GM18511 (cell line): ENCODE results near the gene S100A13.
"Not testable (repeated sequence)": the region's sequence is repeated elsewhere in the genome, so short reads cannot be mapped to it uniquely, and the experiment has no call there.

Experiments used
- ATAC-seq: cut with Tn5 transposase; IDR thresholded peaks from one replicate; pipeline ENCODE4 v1.9.1; 2021; ENCODE audit warnings: mild to moderate bottlenecking, moderate library complexity; ENCODE audit not compliant: unreplicated experiment

The S100A13 gene

DNA sequence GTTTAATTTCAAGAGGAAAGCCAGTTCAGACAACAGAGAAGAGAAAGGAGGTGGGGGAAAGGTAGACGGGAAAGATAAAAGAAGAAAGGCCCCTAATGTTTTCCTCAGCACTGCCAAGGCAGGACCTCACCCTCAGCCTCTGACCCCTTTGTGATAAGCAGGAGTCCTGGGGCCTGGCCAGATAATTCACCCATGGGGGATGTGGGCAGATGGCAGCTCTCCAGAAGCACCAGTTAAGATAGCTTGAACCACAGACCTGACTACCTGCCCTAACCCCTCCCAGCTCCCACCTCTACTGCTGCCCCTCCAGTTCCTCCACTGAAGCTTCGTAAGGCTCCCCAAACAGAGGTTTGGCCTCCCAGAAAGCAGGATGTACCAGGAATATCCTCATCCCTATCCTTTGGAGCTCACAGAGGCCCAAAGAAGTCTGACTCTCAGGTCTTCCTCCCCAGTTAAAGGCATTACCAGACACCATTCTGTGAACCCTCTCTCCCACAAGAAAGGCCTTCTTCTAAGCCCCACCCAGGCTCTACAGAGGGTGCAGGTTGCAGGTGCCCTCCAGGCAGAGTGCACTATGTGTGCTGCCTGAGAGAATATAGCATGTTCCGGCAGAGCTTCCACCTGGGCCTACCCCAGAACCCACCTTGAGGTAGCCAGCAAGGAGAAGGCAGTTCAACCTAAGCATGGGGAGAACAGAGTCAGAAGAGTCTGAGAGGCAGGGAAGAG is 22.0 kb upstream of the S100A13 start:
- ATAC-seq: no peak

- no peak for ATAC-seq
Observed at GRCh38 chr1:153648000-153648643, 20.8 kb upstream of the S100A13 start.

GRCh38 chr1:153647346-153647714 is 20.0 kb upstream of the S100A13 start:
- ATAC-seq: no peak

DNA sequence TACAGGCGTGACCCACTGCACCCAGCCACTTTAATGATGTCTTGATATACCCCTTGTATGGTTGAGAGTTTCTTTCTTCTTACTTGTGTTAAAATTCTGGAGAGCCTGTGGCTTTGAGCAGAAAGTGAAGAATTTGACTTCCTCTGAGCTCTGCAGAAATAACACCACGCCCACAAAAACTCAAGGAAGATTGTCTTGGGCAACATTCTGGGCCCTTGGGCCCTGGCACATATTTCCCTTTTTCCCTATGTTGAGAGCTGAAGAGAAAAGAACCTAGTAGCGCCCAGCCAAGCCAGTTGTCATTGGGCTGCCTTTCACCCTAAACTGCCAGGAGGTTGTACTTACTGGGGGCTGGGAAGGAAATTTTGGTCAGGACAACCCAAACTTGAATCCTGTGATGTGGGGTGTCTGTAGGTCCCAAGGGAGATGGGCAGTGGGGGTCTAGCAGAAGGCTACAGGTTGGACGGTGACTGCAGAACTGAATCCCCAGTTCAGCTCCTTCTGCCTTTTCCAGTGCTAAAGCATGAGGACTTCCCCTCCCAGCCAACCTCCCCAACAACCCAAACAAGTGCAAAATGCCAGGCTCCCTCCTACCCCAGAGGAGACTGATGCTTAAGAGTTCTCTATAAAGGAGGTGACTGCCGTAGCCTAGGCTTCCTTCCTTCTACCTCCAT is 19.5 kb upstream of the S100A13 start:
- no peak for ATAC-seq

- no peak for ATAC-seq
Observed at GRCh38 chr1:153643816-153644215, 16.5 kb upstream of the S100A13 start.

GRCh38 chr1:153643100-153643499 is 15.8 kb upstream of the S100A13 start:
- no peak for ATAC-seq

DNA sequence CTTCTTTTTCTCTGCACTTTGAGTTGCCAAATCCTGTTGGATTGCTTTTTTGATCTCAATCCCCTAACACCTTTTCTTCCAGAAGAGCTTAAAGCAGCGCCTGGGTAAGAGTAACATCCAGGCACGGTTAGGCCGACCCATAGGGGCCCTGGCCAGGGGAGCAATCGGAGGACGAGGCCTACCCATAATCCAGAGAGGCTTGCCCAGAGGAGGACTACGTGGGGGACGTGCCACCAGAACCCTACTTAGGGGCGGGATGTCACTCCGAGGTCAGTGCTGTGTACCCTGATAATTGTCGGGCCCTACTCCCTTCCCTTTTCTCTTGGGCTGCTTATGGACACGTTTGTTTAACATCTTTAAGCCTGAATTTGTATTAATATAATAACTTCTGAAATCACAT is 14.9 kb upstream of the S100A13 start:
- ATAC-seq: no peak

DNA sequence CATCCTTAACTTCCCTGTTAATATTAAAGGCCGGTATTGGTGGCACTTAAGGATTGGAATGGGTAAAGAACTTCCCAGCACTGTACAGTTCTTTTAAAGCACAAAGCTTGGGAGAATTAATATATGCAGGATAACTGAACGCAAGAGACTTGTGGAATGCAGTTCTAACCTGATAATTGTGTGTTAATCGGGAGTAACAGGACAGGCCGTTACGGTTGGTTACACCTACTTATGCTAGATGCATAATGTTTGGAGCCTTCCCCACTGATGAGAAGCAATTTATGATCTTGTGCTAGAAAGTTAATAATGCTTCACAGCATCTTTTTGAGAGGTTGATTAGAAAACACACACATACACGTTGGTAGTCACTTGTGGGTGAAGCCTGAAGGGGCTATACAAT is 13.6 kb upstream of the S100A13 start:
- ATAC-seq: no peak

DNA sequence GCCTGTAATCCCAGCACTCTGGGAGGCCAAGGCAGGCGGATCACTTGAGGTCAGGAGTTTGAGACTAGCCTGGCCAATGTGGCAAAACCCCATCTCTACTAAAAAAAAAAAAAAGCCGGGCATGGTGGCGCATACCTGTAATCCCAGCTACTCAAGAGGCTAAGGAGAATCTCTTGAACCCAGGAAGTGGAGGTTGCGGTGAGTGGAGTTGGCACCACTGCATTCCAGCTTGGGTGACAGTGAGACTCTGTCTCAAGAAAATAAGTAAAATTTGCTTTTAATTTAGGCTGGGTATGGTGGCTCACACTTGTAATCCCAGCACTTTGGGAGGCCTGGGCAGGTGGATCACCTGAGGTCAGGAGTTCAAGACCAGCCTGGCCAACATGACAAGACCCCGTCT is 12.9 kb upstream of the S100A13 start:
- ATAC-seq: not testable (repeated sequence)

- ATAC-seq: no peak
Observed at GRCh38 chr1:153639280-153639679, 12.0 kb upstream of the S100A13 start.

DNA sequence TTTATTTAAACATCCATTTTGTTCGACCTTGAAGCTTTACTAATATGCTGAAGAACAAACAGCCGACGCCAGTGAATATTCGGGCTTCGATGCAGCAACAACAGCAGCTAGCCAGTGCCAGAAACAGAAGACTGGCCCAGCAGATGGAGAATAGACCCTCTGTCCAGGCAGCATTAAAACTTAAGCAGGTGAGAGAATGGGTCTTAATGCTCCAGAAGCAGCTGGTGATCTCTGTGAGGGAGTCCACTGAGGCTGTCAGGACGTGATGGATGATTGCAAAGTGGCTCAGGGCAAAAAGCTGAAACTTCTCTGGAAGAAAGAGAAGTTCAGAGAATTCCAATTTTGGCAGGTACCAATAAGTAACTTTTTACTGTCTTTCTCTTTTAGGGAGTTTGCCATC is 11.0 kb upstream of the S100A13 start:
- ATAC-seq: no peak

DNA sequence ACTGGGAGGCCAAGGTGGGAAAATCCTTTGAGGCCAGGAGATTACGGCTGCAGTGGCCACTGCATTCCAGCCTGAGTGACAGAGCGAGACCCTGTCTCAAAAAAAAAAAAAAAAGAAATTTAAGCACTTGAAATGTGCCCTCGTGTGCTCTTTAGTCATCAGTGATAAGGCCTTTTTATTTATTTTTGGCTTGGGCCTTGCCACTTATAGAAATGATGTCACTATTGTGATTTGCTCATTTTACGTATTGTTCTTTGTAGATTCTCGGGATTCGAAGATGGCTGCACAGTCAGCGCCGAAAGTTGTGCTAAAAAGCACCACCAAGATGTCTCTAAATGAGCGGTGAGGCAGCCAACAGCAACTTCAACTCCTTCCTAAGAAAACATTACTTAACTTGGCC is 9.0 kb upstream of the S100A13 start:
- ATAC-seq: no peak

DNA sequence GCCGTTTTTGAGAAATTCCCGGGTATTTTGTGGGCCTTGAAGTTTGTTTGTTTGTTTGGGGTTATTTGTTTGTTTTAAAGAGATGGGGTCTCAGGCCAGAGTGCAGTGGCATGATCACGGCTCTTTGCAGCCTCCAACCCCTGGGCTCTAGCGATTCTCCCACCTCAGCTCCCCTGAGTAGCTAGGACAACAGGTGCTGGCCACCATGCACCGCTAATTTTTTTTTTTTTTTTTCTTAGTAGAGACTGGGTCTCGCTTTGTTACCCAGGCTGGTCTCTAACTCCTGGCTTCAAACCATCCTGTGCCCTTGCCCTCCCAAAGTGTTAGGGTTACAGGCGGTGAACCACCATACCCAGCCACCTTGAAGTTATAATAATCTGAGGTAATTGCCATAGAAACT is 8.6 kb upstream of the S100A13 start:
- ATAC-seq: no peak

DNA sequence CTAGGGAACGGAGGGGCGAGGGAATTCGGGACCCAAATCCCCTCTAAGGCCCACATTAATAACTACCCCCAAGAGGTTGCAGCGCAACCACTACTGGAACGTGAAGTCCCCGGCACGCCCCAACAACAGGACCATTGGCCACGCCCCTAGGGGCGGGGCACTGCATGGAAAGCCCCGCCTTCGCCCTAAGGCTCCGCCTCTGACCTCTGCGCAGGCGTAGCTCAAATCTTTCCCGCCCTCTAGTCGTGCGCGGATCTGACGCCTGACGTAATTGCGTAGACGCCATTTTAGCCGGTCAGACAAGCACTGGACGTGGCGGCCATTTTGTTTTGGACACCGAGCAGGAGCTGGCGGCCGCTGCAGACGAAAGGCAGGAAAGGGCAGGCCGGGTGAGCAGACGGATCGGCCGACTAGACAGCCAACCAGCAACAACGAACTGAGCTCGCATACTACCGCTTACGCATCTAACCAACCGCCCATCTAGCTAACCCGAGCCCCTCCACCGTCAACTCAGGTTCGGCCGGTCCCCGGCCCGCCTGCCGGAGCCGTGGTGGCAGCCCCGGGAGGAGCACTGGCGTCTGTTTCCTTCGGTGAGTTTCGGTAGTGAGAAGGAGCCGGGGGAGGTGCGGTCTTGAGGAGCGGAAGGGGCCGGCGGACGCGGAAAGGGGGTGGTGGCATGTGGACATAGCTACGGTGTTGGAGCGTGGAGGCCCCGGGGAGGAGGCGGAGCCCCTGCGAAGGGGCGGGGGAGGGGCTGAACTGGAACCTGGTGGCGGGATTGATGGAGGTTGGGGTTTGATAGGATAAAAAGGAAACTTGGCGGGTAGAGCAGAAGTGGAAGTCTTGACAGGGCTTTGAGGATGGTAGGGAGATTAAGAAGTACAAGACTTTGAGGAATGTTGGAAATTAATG is 6.7 kb upstream of the S100A13 start, which contains the start of gene CHTOP:
CHTOP (plus strand) TSS at position 313 of the 912 bp plus-strand sequence. CDS start 2,523 bp downstream, outside the sequence.
- ATAC-seq: peak; percentile 93

DNA sequence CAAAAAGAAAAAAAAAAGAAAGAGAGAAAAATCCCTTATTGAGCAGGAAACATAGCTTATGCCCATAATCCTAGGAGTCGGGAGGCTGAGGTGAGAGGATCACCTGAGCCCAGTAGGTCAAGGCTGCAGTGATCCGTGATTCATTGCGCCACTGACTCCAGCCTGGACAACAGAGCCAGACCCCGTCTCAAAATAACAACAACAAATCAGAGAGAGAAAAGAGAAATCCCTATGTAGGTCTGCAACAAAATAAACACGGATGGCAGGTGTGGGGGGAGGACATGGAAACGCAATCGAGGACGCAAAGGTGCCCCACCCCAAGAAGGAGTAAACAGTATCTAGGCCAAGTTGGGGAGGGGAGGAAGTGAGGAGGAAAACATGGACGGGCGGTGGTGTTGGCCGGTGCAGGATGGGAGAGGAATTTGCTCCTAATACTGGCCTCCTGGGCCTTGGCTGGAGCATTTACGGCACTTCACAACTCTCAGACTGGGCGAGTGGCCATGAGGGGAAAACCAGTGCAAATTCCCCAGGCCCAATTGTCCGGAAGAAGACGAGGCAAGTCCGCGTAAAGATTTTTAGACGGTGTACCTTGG is 6.0 kb upstream of the S100A13 start:
- no peak for ATAC-seq

- ATAC-seq: no peak
Observed at GRCh38 chr1:153631047-153632022, 4.0 kb upstream of the S100A13 start.

- ATAC-seq: no peak
Observed at GRCh38 chr1:153630384-153630783, 3.1 kb upstream of the S100A13 start.

- ATAC-seq: no peak
Observed at GRCh38 chr1:153629971-153630370, 2.7 kb upstream of the S100A13 start.

DNA sequence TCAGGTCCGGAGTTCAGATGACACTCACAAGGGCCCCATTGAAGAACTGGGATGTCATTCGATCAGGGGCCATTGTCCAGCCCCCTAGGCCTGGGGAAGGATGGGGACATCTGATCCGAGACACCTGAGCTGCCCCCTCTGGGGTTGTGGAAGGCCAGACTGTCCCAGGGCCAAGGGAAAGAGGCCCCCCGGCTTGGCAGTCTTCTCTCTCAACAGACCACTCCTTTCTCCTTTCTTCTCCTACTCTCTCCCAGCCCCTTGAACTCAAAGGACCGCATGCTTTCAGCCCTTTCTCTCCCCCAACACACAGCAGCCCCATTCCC is 2.0 kb upstream of the S100A13 start:
- ATAC-seq: no peak
